C4-2B (cell line): Measurements from ENCODE around the gene HECW1.

Source experiments
- ZFX ChIP-seq: fragments of 450-650 bp; IDR thresholded peaks from 2 replicates; pipeline ENCODE4 v1.6.1; 2017
- TF ChIP-seq, protein P1 (sequence below): fragments of 450-650 bp; conservative IDR thresholded peaks from 2 replicates; pipeline ENCODE4 v1.5.1; 2017; ENCODE audit warnings: mild to moderate bottlenecking

DNA sequence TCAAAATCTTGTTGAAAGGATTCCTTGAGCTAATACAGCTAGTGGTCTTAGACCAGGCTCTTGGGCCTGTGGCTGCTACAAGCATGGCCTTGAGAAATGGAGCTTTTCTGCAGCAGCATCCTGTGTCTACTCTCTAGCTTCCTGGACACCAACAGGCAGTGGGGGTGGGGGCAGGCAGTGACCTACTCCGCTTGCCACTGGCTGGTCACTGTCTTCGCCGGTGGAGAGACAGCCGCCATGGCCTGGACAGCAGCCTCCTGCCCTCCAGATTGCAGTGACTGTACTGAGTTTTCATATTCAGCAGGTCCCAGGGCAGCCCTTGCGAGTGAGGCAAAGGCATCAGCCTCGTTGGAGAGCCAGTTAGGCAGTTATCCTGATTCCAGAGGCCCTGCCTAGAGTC is 204.6 kb downstream of the HECW1 start:
- TF ChIP-seq, protein P1, sequence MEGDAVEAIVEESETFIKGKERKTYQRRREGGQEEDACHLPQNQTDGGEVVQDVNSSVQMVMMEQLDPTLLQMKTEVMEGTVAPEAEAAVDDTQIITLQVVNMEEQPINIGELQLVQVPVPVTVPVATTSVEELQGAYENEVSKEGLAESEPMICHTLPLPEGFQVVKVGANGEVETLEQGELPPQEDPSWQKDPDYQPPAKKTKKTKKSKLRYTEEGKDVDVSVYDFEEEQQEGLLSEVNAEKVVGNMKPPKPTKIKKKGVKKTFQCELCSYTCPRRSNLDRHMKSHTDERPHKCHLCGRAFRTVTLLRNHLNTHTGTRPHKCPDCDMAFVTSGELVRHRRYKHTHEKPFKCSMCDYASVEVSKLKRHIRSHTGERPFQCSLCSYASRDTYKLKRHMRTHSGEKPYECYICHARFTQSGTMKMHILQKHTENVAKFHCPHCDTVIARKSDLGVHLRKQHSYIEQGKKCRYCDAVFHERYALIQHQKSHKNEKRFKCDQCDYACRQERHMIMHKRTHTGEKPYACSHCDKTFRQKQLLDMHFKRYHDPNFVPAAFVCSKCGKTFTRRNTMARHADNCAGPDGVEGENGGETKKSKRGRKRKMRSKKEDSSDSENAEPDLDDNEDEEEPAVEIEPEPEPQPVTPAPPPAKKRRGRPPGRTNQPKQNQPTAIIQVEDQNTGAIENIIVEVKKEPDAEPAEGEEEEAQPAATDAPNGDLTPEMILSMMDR: no peak
- TF ChIP-seq ZFX: no peak
